GM18511 (cell line): Measurements from ENCODE around the gene USP33.
"Not testable (repeated sequence)": the region's sequence is repeated elsewhere in the genome, so short reads cannot be mapped to it uniquely, and the experiment has no call there.

Experiments
- ATAC-seq: cut with Tn5 transposase; IDR thresholded peaks from one replicate; pipeline ENCODE4 v1.9.1; 2021; ENCODE audit warnings: mild to moderate bottlenecking, moderate library complexity; ENCODE audit not compliant: unreplicated experiment

USP33 gene

DNA sequence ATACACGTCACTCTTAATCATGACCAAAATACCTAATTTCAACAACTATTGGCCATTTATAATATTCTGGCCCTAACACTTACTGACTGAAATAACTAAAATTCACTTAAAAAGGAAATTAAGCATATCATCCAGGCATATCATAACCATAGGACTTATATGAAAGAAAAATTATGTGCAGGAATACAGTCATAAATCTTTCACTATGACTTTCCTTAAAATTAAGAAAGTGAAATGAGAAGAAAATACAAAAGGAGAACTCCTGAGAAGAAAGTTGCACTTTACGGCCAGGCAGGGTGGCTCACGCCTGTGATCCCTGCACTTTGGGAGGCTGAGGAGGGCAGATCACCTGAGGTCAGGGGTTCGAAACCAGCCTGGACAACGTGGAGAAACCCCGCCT, 86.6 kb downstream of the USP33 start:
- no peak for ATAC-seq

GRCh38 chr1:77672374-77672773, 87.3 kb downstream of the USP33 start:
- peak; percentile 37 for ATAC-seq

DNA sequence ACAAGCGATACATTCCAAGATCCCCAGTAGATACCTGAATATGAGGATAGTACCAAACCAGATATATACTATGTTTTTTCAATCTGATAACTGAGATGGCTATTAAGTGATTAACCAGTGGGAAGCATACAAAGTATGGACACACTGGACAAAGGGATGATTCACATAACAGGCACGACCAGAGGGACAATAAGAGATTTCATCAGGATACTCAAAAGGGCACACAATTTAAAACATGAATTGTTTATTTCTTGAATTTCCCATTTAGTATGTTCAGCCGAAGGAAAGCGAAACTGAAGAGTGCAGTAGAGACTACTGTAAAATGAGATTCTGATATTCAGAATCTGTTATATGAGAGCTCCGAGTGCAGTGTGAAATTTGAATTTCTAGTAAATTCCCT, 87.8 kb downstream of the USP33 start:
- peak; percentile 39 for ATAC-seq

DNA sequence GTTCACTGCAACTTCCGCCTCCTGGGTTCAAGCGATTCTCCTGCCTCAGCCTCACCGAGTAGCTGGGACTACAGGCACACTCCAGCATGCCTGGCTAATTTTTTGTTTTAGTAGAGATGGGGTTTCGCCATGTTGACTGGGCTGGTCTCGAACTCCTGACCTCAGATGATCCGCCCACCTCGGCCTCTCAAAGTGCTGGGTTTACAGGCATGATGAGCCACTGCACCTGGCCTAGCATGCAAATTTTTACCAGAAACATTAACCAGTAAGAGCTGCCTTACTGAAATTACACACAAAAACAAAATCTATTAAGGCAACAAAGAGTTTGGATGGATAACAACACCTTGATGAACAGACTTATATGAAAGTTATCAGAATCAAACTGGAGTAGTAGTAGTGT, 89.3 kb downstream of the USP33 start:
- ATAC-seq = no peak

DNA sequence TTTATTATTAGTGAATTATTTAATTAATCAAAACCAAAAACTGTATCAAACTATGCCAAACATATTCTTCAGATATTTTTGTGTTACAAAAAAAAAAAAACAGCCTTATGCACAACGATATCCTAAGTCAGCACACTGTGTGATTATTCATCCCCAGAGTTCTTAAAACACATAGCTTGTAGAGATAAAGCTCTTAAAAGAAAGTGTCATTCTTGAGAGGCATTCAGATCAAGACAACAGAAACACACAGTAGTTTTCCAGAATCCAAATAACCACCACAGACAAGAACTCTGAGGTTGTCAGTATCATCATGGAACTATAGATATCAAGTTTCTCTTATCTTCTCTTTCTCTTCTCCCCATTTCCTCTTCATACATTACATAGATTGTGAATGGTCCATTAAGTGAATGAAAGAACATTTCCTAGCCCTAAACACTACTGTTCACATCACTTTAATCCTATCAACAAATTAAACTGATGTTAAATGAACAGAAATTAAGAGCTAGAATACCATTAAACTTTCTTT, 90.7 kb downstream of the USP33 start:
- no peak for ATAC-seq

DNA sequence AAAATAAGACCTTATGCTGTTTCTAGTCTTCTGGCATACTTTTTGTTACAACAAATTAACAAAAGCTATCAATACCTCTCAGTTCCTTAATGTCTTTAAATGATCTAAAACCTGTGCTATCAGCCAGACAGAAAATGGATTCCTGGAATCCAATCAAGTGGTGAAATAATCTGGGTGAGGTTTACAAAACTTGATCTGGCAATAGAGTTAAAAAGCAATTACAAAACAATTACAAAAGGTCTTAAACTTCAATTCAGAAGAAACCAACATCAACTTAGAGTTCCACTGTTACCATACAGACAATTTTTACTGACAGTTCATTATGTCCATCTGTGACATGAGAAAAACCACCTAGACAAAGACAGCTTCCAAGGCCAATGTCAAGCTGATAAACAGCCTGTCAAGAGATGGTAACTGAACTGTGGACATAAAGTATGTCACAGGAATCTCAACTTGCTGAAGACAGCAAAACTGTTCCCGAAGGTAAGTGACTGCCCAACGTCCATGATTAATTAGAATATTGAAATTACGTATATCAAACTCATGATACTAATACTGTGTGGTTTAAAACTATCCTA, 94.6 kb downstream of the USP33 start:
- no peak for ATAC-seq

DNA sequence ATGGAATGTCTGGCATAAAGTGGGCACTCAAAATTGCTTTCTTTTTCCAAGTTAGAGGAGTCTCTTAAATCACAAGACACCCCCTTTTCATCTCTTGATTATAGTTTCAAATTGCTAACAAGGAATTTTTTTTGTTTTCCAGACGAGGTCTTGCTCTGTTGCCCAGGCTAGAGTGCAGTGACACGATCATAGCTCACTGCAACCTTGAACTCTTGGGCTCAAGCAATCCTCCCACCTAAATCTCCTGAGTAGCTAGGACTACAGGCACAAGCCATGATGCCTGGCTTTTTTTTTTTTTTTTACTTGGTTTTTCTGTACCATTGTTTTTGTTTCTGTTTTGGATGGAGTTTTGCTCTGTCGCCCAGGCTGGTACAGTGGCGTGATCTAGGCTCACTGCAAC, 98.0 kb downstream of the USP33 start:
- no peak for ATAC-seq

- ATAC-seq = peak; percentile 59
Measured at GRCh38 chr1:77659879-77660593, 99.6 kb downstream of the USP33 start.

DNA sequence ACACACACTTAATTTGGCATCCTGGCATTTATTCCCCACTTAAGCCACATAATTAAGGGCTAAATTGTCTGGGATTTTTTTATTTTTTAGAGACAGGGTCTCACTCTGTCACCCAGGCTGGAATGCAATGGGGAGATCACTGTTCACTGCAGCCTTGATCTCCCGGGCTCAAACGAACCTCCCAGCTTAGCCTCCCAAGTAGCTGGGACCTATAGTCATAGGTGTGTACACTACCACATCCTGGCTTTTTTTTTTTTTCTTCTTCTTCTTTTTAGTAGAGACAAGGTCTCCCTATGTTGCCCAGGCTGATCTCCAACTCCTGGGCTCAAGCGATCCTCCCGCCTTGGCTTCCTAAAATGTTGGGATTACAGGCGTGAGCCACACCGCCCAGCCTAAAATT, 101.4 kb downstream of the USP33 start:
- ATAC-seq = no peak

DNA sequence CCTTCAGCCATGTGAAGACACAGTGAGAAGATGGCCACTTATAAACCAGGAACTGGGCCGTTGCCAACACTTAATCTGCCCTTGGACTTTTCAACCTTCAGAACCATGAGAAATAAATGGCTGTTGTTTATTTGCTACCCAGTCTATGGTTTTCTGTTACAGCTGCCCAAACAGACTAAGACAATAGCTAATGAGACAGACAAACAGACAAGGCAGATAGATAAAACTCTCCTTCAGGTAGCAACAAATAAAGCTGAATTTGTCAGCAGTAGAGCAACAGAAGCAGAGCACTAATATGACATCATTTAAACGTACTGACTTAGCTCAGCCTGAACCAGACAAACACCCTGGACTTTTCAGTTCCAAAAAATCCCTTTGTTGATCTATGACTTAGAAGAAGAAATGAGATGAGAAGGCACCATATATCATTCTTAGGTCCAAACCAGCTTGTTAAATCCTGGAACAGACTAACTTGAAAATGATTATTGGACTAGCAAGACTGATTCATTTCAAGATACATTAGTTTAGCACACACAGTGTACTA, 104.1 kb downstream of the USP33 start:
- ATAC-seq = peak; percentile 38

DNA sequence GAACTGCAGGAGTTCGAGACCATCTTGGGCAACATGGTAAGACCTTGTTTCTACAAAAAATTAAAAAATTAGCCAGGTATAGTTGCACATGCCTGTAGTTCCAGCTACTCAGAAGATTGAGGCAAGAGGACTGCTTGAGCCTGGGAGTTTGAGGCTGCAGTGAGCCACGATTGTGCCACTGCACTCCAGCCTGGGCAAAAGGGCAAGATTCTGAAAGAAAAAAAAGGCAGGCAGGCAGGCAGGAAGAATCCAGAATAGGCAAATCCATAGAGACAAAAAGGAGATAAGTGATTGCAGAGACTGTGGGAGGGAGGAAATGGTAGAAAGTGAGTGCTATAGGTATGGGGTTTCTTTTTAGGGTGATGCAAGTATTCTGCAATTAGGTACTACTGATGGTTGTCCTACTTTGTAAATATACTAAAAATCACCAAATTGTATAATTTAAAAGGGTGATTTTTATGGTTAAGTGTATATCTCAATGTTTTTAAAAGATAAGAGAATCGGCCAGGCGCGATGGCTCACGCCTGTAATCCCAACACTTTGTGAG, 106.6 kb downstream of the USP33 start:
- ATAC-seq = no peak

DNA sequence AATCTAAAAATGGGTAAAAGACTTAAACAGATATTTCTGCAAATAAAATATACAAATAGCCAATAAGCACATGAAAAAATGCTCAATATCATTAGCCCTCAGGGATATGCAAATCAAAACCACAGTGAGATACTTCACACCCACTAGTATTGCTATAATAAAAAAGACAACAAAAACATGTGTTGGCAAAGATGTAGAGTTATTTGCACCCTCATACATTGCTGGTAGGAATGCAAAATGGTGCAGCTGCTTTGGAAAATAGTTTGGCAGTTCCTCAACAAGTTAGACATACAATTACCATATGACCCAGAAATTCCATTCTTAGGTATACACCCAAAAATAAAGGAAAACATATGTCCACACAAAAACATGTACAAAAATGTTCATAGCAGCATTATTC, 107.4 kb downstream of the USP33 start:
- no peak for ATAC-seq

- no peak for ATAC-seq
Measured at GRCh38 chr1:77649127-77649526, 110.5 kb downstream of the USP33 start.

GRCh38 chr1:77646224-77646623, 113.4 kb downstream of the USP33 start:
- not testable (repeated sequence) for ATAC-seq
